Body of pancreas (tissue), 4 donors: ENCODE results near the gene MAPK10. TPM values are rescaled to one million over a fixed set of nuclear protein-coding genes. Genes with fewer than 3 reads are reported as not detected.

ENCODE experiments used
- ATAC-seq: fragments of 150-250 bp; one replicate; pipeline ENCODE4 v1.9.1; 2016
- DNase-seq, 4 donors: peaks; one replicate each; pipeline ENCODE4 v3.0.0-alpha.2; 2019
- H3K27ac ChIP-seq, 4 donors: fragments of 200-600 bp; sonication (generic); 1 replicate in 3 of 4; 2 replicates in 1 of 4; pipeline versions ENCODE4 v1.5.1 to v1.6.1; 2016 to 2019; ENCODE audit warnings: mild to moderate bottlenecking in 1 of 4, mixed read lengths in 1 of 4, moderate library complexity in 1 of 4
- H3K27me3 ChIP-seq, 2 donors: fragments of 200-600 bp; sonication (generic); one replicate each; pipeline ENCODE4 v1.6.0; 2016; ENCODE audit warnings: mild to moderate bottlenecking in 1 of 2
- H3K36me3 ChIP-seq, 2 donors: fragments of 200-600 bp; sonication (generic); replicated peaks in 1 of 2; 2 replicates each; pipeline ENCODE4 v1.5.1; 2016; ENCODE audit warnings: low read depth in 2 of 2; ENCODE audit not compliant: insufficient read depth in 1 of 2
- H3K4me1 ChIP-seq: fragments of 200-600 bp; sonication (generic); one replicate; pipeline ENCODE4 v1.6.0; 2016
- H3K4me3 ChIP-seq, 2 donors: fragments of 200-600 bp; sonication (generic); 1 replicate in 1 of 2; 2 replicates in 1 of 2; pipeline ENCODE4 v1.5.1; 2016 to 2019
- H3K9me3 ChIP-seq, 3 donors: fragments of 200-600 bp; sonication (generic); 1 replicate in 2 of 3; 2 replicates in 1 of 3; pipeline ENCODE4 v1.5.1; 2016
- CTCF ChIP-seq, 7 experiments: fragments of 450-650 bp in 4 of 7; fragments of 200-600 bp in 3 of 7; sonication (generic) in 3 of 7; IDR thresholded peaks; one replicate each; pipeline ENCODE4 v1.5.1; 2016 to 2019; ENCODE audit warnings: antibody characterized with exemption in 7 of 7
- POLR2A ChIP-seq, 3 donors: fragments of 450-650 bp; IDR thresholded peaks; one replicate each; pipeline ENCODE4 v1.6.1; 2016; ENCODE audit warnings: antibody characterized with exemption in 3 of 3, mild to moderate bottlenecking in 2 of 3
- WGBS, 2 donors: methylation state at CpG; one replicate each; pipeline ENCODE4 v1.1.5; 2017; 5-methylcytosine and 5-hydroxymethylcytosine counted together
- intact Hi-C: fragments of 100-400 bp; cut with DNase I; formaldehyde crosslinking; loops from one replicate; pipeline ENCODE4 v1.15.1; 2023
- total RNA-seq, 2 donors: library from RNA; depleted of rRNA; stranded (reverse); fragments of >200 nt; gene quantifications; one replicate each; pipeline ENCODE4 v1.1.0, GENCODE V29; 2016

MAPK10 gene
- total RNA-seq, 2 donors from 2014 or later = 9.9 to 24.1 TPM

GRCh38 chr4:86155766-86156165 is 204.1 kb downstream of the MAPK10 start:
- DNase-seq (no peak), ATAC-seq (no peak)
- Histone ChIP-seq H3K27me3 (no peaks in the 10 kb centered on the region), H3K4me3 (no peak overlapping the region), H3K36me3 (no peaks in the 10 kb centered on the region), H3K27ac (no peak overlapping the region), H3K4me1 (no peaks in the 10 kb centered on the region), H3K9me3 (no peaks in the 10 kb centered on the region)
- 64 to 88% methylated on average over 4 of the region's 4 CpGs for WGBS, 2 donors
- intact Hi-C loops = no loop called here
- no peak for TF ChIP-seq POLR2A (IDR thresholded peaks at IDR 0.05)
- no peak for TF ChIP-seq CTCF (IDR thresholded peaks at IDR 0.05)

- Histone ChIP-seq H3K27me3 (no peaks in the 10 kb centered on the region), H3K4me3 (no peak overlapping the region), H3K27ac (no peak overlapping the region), H3K9me3 (no peaks in the 10 kb centered on the region), H3K4me1 (no peaks in the 10 kb centered on the region), H3K36me3 (no peaks in the 10 kb centered on the region)
- DNase-seq = no peak
- intact Hi-C loops = no loop called here
- ATAC-seq = no peak
- TF ChIP-seq POLR2A (IDR thresholded peaks at IDR 0.05) (no peak), CTCF (IDR thresholded peaks at IDR 0.05) (no peak)
- 64 to 74% methylated on average over 2 of the region's 2 CpGs for WGBS, 2 donors
Measured at GRCh38 chr4:86152454-86152853, 207.4 kb downstream of the MAPK10 start.

GRCh38 chr4:86151196-86151595 is 208.7 kb downstream of the MAPK10 start:
- no peak overlapping the region for H3K4me3 ChIP-seq
- no peaks in the 10 kb centered on the region for H3K4me1 ChIP-seq
- no peak overlapping the region for H3K27ac ChIP-seq
- 70 to 77% methylated on average over 3 of the region's 3 CpGs for WGBS, 2 donors
- DNase-seq = no peak
- ATAC-seq = no peak
- intact Hi-C loops = no loop called here
- H3K9me3 ChIP-seq = no peaks in the 10 kb centered on the region
- H3K36me3 ChIP-seq = no peaks in the 10 kb centered on the region
- no peaks in the 10 kb centered on the region for H3K27me3 ChIP-seq
- TF ChIP-seq POLR2A (IDR thresholded peaks at IDR 0.05) = no peak
- TF ChIP-seq CTCF (IDR thresholded peaks at IDR 0.05) = no peak

- ATAC-seq (no peak), DNase-seq (no peak)
- TF ChIP-seq POLR2A (IDR thresholded peaks at IDR 0.05) (no peak), CTCF (IDR thresholded peaks at IDR 0.05) (no peak)
- intact Hi-C loops = no loop called here
- no peaks in the 10 kb centered on the region for H3K27me3 ChIP-seq
- WGBS, 2 donors = 100% methylated on average over 1 of the region's 1 CpG
- H3K4me3 ChIP-seq = no peak overlapping the region
- H3K36me3 ChIP-seq = no peaks in the 10 kb centered on the region
- H3K9me3 ChIP-seq = no peaks in the 10 kb centered on the region
- no peak overlapping the region for H3K27ac ChIP-seq
- H3K4me1 ChIP-seq = no peaks in the 10 kb centered on the region
Measured at GRCh38 chr4:86141161-86141560, 218.7 kb downstream of the MAPK10 start.

GRCh38 chr4:86132468-86132867 is 227.4 kb downstream of the MAPK10 start:
- TF ChIP-seq CTCF (IDR thresholded peaks at IDR 0.05) = no peak
- TF ChIP-seq POLR2A (IDR thresholded peaks at IDR 0.05) = no peak
- DNase-seq = no peak
- H3K36me3 ChIP-seq = no peaks in the 10 kb centered on the region
- H3K9me3 ChIP-seq = no peaks in the 10 kb centered on the region
- ATAC-seq = no peak
- 87 to 91% methylated on average over 4 of the region's 4 CpGs for WGBS, 2 donors
- H3K4me1 ChIP-seq = no peaks in the 10 kb centered on the region
- H3K27me3 ChIP-seq = no peaks in the 10 kb centered on the region
- intact Hi-C loops = no loop called here
- no peak overlapping the region for H3K27ac ChIP-seq
- H3K4me3 ChIP-seq = no peak overlapping the region
